ENCODE measurements around the gene GALNT18. TPM values are rescaled to one million over a fixed set of nuclear protein-coding genes. Genes with fewer than 3 reads are reported as not detected.

GALNT18 gene
- total and polyA plus RNA-seq, 4 donors: 2.1 to 11.0 (median 3.8) TPM

GRCh38 chr11:11351042-11351586 is 270.7 kb downstream of the GALNT18 start:
- WGBS: 93% methylated on average over 4 of the region's 4 CpGs
- Histone ChIP-seq H3K4me3 (ENCODE audit: low read depth in 1 of 3, low read length in 3 of 3) (no peak overlapping the region), H3K27ac (ENCODE audit: low read depth in 1 of 2, low read length in 2 of 2) (no peak overlapping the region), H3K36me3 (ENCODE audit: control insufficient read depth in 4 of 4, insufficient read depth in 3 of 4, low read depth in 1 of 4, low read length in 3 of 4) (no peaks in the 10 kb centered on the region), H3K9me3 (ENCODE audit: control insufficient read depth in 4 of 4, low read length in 3 of 4) (no peaks in the 10 kb centered on the region), H3K27me3 (ENCODE audit: control insufficient read depth in 4 of 4, insufficient read depth in 4 of 4, low read length in 3 of 4) (no peaks in the 10 kb centered on the region), H3K4me1 (ENCODE audit: control insufficient read depth in 4 of 4, insufficient read depth in 4 of 4, low read length in 3 of 4) (peaks cover 0 to 3% (median 0%) of the 10 kb centered on the region in 4 donors), H3K9ac (ENCODE audit: low read depth in 1 of 2, low read length in 2 of 2) (no peak overlapping the region)
- DNase-seq (ENCODE audit: low spot score): no peak
- TF ChIP-seq ATF3 (IDR thresholded peaks at IDR 0.05) (no peak), HNF4G (IDR thresholded peaks at IDR 0.05) (no peak), TAF1 (conservative IDR thresholded peaks at IDR 0.05) (no peak), SP1 (IDR thresholded peaks at IDR 0.05) (no peak), FOXA2 (IDR thresholded peaks at IDR 0.05) (no peak), HNF4A (conservative IDR thresholded peaks at IDR 0.05) (no peak), EGR1 (IDR thresholded peaks at IDR 0.05; ENCODE audit: low read depth in 2 of 2) (no peak), REST (IDR thresholded peaks at IDR 0.05) (no peak), GABPA (IDR thresholded peaks at IDR 0.05 in 1 of 2, conservative IDR thresholded peaks at IDR 0.05 in 1 of 2) (no peak), RAD21 (IDR thresholded peaks at IDR 0.05) (no peak), MAX (IDR thresholded peaks at IDR 0.05) (no peak), JUND (IDR thresholded peaks at IDR 0.05) (no peak), NR2F2 (IDR thresholded peaks at IDR 0.05) (no peak)
- TF ChIP-seq, protein P1, sequence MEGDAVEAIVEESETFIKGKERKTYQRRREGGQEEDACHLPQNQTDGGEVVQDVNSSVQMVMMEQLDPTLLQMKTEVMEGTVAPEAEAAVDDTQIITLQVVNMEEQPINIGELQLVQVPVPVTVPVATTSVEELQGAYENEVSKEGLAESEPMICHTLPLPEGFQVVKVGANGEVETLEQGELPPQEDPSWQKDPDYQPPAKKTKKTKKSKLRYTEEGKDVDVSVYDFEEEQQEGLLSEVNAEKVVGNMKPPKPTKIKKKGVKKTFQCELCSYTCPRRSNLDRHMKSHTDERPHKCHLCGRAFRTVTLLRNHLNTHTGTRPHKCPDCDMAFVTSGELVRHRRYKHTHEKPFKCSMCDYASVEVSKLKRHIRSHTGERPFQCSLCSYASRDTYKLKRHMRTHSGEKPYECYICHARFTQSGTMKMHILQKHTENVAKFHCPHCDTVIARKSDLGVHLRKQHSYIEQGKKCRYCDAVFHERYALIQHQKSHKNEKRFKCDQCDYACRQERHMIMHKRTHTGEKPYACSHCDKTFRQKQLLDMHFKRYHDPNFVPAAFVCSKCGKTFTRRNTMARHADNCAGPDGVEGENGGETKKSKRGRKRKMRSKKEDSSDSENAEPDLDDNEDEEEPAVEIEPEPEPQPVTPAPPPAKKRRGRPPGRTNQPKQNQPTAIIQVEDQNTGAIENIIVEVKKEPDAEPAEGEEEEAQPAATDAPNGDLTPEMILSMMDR (IDR thresholded peaks at IDR 0.05; ENCODE audit: low read depth, low read length, missing input control): no peak
- TF ChIP-seq, protein P2, sequence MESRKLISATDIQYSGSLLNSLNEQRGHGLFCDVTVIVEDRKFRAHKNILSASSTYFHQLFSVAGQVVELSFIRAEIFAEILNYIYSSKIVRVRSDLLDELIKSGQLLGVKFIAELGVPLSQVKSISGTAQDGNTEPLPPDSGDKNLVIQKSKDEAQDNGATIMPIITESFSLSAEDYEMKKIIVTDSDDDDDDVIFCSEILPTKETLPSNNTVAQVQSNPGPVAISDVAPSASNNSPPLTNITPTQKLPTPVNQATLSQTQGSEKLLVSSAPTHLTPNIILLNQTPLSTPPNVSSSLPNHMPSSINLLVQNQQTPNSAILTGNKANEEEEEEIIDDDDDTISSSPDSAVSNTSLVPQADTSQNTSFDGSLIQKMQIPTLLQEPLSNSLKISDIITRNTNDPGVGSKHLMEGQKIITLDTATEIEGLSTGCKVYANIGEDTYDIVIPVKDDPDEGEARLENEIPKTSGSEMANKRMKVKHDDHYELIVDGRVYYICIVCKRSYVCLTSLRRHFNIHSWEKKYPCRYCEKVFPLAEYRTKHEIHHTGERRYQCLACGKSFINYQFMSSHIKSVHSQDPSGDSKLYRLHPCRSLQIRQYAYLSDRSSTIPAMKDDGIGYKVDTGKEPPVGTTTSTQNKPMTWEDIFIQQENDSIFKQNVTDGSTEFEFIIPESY (IDR thresholded peaks at IDR 0.05): no peak

DNA sequence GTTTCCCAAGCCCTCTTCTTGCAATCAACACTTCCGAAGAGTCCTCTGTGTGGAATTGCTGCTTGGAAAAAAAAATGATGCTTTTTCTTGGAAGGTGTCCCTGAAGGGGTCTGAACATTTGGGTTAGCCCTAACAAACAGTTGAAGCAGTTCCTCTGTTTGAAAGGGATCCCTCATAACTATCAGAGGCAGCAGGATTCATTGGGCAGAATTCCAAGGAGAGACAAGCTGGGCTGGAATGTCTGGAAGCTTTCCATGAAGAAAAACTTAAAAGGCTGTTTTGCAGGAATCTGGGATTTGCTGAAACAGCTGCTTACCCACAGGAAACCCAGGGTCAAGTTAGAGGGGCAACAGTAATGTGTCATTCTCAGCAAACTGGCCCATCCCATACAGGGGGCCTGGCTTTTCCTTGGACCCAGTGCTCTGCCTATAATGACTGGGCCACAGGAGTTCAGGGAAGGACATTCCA is 271.9 kb downstream of the GALNT18 start:
- Histone ChIP-seq H3K27me3 (ENCODE audit: control insufficient read depth in 4 of 4, insufficient read depth in 4 of 4, low read length in 3 of 4) (no peaks in the 10 kb centered on the region), H3K4me3 (ENCODE audit: low read depth in 1 of 3, low read length in 3 of 3) (no peak overlapping the region), H3K27ac (ENCODE audit: low read depth in 1 of 2, low read length in 2 of 2) (no peak overlapping the region), H3K9me3 (ENCODE audit: control insufficient read depth in 4 of 4, low read length in 3 of 4) (no peaks in the 10 kb centered on the region), H3K36me3 (ENCODE audit: control insufficient read depth in 4 of 4, insufficient read depth in 3 of 4, low read depth in 1 of 4, low read length in 3 of 4) (no peaks in the 10 kb centered on the region), H3K4me1 (ENCODE audit: control insufficient read depth in 4 of 4, insufficient read depth in 4 of 4, low read length in 3 of 4) (peaks cover 0 to 10% (median 7%) of the 10 kb centered on the region in 4 donors), H3K9ac (ENCODE audit: low read depth in 1 of 2, low read length in 2 of 2) (no peak overlapping the region)
- peak; percentile 28 for TF ChIP-seq SP1 (IDR thresholded peaks at IDR 0.05)
- TF ChIP-seq RXRA (IDR thresholded peaks at IDR 0.05): peak in 1 of 2 donors; percentile 9
- TF ChIP-seq, protein P1 (IDR thresholded peaks at IDR 0.05; ENCODE audit: low read depth, low read length, missing input control): no peak
- peak; percentile 97 for TF ChIP-seq NR2F2 (IDR thresholded peaks at IDR 0.05)
- peak in 1 of 2 donors; percentile 36 for TF ChIP-seq RAD21 (IDR thresholded peaks at IDR 0.05)
- WGBS: 75% methylated on average over 1 of the region's 1 CpG
- DNase-seq (ENCODE audit: low spot score): no peak

All from liver (tissue), 9 donors.